Fibroblast of lung (primary cell): ENCODE measurements around the gene ADAD2.

Experiments used
- EZH2 ChIP-seq: IDR thresholded peaks from 2 replicates; pipeline ENCODE4 v1.5.1; 2012; ENCODE audit warnings: low read length, control low read depth, mild to moderate bottlenecking; ENCODE audit errors: missing control alignments
- TF ChIP-seq, protein P1 (sequence below), 2 donors: IDR thresholded peaks in 1 of 2; conservative IDR thresholded peaks in 1 of 2; 1 replicate in 1 of 2; 2 replicates in 1 of 2; pipeline ENCODE4 v1.5.1; 2011 to 2012; ENCODE audit warnings: low read length in 2 of 2, control low read depth in 1 of 2, inconsistent platforms in 1 of 2, low read depth in 1 of 2, mild to moderate bottlenecking in 1 of 2

DNA sequence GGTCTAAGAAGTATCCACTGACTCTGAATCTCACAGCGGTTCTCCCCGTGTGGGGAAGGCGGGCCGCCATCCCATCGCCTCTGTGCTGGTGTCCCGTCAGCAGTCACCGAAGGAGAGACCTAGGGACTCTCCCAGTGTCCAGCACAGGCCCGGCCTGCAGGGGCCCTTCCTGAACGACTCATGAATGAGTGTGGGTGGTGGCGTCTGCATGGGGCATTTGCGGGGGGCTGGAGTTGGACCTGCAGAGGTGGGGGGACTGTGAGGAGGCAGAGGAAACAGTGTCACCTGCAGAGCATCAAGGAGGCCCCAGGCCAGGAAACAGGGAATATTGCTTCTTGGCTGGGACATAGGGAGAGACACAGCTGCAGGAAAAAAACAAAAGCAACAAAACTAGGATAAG, 38.5 kb downstream of the ADAD2 start:
- TF ChIP-seq, protein P1, sequence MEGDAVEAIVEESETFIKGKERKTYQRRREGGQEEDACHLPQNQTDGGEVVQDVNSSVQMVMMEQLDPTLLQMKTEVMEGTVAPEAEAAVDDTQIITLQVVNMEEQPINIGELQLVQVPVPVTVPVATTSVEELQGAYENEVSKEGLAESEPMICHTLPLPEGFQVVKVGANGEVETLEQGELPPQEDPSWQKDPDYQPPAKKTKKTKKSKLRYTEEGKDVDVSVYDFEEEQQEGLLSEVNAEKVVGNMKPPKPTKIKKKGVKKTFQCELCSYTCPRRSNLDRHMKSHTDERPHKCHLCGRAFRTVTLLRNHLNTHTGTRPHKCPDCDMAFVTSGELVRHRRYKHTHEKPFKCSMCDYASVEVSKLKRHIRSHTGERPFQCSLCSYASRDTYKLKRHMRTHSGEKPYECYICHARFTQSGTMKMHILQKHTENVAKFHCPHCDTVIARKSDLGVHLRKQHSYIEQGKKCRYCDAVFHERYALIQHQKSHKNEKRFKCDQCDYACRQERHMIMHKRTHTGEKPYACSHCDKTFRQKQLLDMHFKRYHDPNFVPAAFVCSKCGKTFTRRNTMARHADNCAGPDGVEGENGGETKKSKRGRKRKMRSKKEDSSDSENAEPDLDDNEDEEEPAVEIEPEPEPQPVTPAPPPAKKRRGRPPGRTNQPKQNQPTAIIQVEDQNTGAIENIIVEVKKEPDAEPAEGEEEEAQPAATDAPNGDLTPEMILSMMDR (conservative IDR thresholded peaks at IDR 0.05 in 1 of 2, IDR thresholded peaks at IDR 0.05 in 1 of 2; ENCODE audit: low read depth in 1 of 2, low read length in 2 of 2) = no peak
- TF ChIP-seq EZH2 = no peak
